Measurements from ENCODE around the gene KYNU. TPM values are rescaled to one million over a fixed set of nuclear protein-coding genes. Genes with fewer than 3 reads are reported as not detected.

The KYNU gene
- 1.2 and 5.3 TPM in 2 replicates for total RNA-seq

DNA sequence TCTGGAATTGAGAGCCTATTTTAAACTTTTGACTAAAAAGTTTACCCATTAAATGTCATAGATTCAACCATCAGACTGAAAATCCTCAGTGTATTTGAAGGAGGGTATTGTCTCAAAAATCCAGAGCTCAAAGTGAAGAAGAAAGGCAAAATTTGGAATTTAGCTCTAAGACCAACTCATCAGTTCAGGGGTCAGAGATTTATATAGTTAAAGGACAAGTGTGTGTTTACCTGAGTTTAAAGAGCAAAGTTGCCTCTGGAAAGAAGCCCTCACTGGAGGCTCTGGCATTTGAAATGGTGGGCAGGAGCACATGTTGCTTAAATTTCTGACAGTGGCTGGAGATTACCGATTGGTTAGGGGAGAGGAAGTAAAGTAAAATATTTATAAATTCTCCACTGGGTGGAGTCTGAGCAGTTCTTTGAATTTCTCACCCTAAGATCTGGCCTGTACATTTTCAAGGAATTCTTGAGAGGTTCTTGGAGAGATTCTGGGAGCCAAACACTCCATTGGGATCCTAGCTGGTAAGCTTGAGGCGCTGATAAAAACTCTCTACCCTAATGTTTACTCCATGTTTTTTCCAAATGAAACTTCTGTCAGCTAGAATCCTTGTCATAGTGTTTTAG lies at the start of gene KYNU:
KYNU (plus strand) TSS at position 449 of the 623 bp plus-strand sequence. CDS start 7,704 bp downstream, outside the sequence.

